ENCODE results near the gene ST8SIA4. TPM values are rescaled to one million over a fixed set of nuclear protein-coding genes. Genes with fewer than 3 reads are reported as not detected.

The ST8SIA4 gene
- total RNA-seq, 2 experiments from 2014 or later, result 17.8 to 19.5 TPM

DNA sequence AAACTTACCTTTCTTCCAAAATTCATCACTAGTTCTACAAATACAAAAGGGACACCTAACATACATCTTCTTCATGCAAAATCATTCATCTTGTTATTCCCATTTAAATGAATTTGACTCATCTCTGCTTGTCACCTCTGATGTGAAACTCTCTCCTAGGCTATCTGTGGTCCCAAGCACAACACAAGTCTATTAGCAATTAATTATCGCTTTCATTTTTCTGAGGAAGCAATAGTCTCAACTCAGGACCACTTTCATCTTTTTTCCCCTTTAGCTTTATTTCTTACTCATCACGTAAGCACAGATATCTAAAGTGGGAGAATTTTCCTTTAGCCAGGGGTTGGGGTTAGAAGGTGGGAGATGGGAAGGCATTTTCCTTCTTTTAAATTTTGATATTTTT, 131.9 kb downstream of the ST8SIA4 start:
- H3K27ac Mint-ChIP-seq, result no peak overlapping the region
- POLR2A ChIA-PET, result no interaction called here
- Histone ChIP-seq H3K4me3 (ENCODE audit: low read length) (no peak overlapping the region), H3K36me3 (ENCODE audit: insufficient read depth, low read length) (no peaks in the 10 kb centered on the region), H3K27ac (ENCODE audit: low read depth in 1 of 2, low read length in 2 of 2) (no peak overlapping the region), H3K27me3 (ENCODE audit: control insufficient read depth in 1 of 2, insufficient read depth in 2 of 2, low read length in 2 of 2) (no peaks in the 10 kb centered on the region), H3K9me3 (ENCODE audit: control insufficient read depth in 1 of 2, insufficient read depth in 1 of 2, low read length in 2 of 2) (no peaks in the 10 kb centered on the region), H3K4me1 (ENCODE audit: insufficient read depth, low read length) (no peaks in the 10 kb centered on the region)
- no peak overlapping the region for H3K4me3 Mint-ChIP-seq
- H3K9me3 Mint-ChIP-seq, result no peaks in the 10 kb centered on the region
- CTCF ChIA-PET, result interaction anchor here (1.3 kb wide), 1 partner anchor 28 kb away, joined by 3 read pairs; no protein-coding TSS in a partner anchor
- ATAC-seq (ENCODE audit: poor library complexity) (no peak), DNase-seq (no peak)
- no peaks in the 10 kb centered on the region for H3K36me3 Mint-ChIP-seq (ENCODE audit: low read depth)
- intact Hi-C loops (cut with DNase I, micrococcal nuclease), result loop anchor here in 1 of 2 experiments (10.0 kb wide), 1 partner anchor 236 kb away; the partner anchor contains the start of gene FAM174A
- TF ChIP-seq, protein P1, sequence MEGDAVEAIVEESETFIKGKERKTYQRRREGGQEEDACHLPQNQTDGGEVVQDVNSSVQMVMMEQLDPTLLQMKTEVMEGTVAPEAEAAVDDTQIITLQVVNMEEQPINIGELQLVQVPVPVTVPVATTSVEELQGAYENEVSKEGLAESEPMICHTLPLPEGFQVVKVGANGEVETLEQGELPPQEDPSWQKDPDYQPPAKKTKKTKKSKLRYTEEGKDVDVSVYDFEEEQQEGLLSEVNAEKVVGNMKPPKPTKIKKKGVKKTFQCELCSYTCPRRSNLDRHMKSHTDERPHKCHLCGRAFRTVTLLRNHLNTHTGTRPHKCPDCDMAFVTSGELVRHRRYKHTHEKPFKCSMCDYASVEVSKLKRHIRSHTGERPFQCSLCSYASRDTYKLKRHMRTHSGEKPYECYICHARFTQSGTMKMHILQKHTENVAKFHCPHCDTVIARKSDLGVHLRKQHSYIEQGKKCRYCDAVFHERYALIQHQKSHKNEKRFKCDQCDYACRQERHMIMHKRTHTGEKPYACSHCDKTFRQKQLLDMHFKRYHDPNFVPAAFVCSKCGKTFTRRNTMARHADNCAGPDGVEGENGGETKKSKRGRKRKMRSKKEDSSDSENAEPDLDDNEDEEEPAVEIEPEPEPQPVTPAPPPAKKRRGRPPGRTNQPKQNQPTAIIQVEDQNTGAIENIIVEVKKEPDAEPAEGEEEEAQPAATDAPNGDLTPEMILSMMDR (IDR thresholded peaks at IDR 0.05), result no peak
- H3K4me1 Mint-ChIP-seq (ENCODE audit: low read depth), result no peaks in the 10 kb centered on the region
- H3K27me3 Mint-ChIP-seq, result no peaks in the 10 kb centered on the region

DNA sequence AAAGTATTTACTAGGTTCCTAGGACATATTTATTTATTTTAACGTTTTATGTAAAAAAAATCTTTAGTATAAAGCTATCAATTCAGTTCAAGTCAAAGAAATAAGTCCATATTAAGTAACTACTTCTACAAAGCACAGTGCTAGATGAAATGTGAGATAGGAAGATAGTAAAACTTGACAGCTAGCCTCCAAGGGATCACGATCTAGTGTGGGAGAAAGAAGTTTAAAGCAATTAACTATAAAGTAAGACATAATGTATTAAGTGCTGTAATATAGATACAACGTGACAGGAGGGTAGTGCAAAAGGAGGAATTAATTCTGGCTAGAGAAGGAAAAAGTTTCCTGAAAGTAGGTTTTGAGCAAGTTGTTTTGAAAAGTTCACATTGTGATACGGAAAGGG, 134.9 kb downstream of the ST8SIA4 start:
- H3K4me1 Mint-ChIP-seq (ENCODE audit: low read depth), result no peaks in the 10 kb centered on the region
- CTCF ChIA-PET, result no interaction called here

GRCh38 chr5:100762995-100763394, 140.1 kb downstream of the ST8SIA4 start:
- Mint-ChIP-seq H3K4me3 (no peak overlapping the region), H3K4me1 (ENCODE audit: low read depth) (no peaks in the 10 kb centered on the region), H3K9me3 (no peaks in the 10 kb centered on the region), H3K27me3 (no peaks in the 10 kb centered on the region), H3K27ac (no peak overlapping the region), H3K36me3 (ENCODE audit: low read depth) (no peaks in the 10 kb centered on the region)
- TF ChIP-seq, protein P1 (IDR thresholded peaks at IDR 0.05), result no peak
- Histone ChIP-seq H3K4me1 (ENCODE audit: insufficient read depth, low read length) (no peaks in the 10 kb centered on the region), H3K27me3 (ENCODE audit: control insufficient read depth in 1 of 2, insufficient read depth in 2 of 2, low read length in 2 of 2) (peaks cover 0 to 5% of the 10 kb centered on the region in 2 experiments), H3K9me3 (ENCODE audit: control insufficient read depth in 1 of 2, insufficient read depth in 1 of 2, low read length in 2 of 2) (no peaks in the 10 kb centered on the region), H3K4me3 (ENCODE audit: low read length) (no peak overlapping the region), H3K36me3 (ENCODE audit: insufficient read depth, low read length) (no peaks in the 10 kb centered on the region), H3K27ac (ENCODE audit: low read depth in 1 of 2, low read length in 2 of 2) (no peak overlapping the region)
- intact Hi-C loops (cut with DNase I, micrococcal nuclease), result no loop called here
- ChIA-PET POLR2A (no interaction called here), CTCF (no interaction called here)
- no peak for DNase-seq
- ATAC-seq (ENCODE audit: poor library complexity), result no peak

More for the DNA sequence above, 134.9 kb downstream of the ST8SIA4 start:
- Mint-ChIP-seq H3K36me3 (ENCODE audit: low read depth) (no peaks in the 10 kb centered on the region), H3K9me3 (no peaks in the 10 kb centered on the region), H3K27me3 (no peaks in the 10 kb centered on the region), H3K27ac (no peak overlapping the region), H3K4me3 (no peak overlapping the region)
- intact Hi-C loops (cut with DNase I, micrococcal nuclease), result no loop called here
- no peaks in the 10 kb centered on the region for H3K9me3 ChIP-seq (ENCODE audit: control insufficient read depth in 1 of 2, insufficient read depth in 1 of 2, low read length in 2 of 2)
- TF ChIP-seq, protein P1 (IDR thresholded peaks at IDR 0.05), result no peak
- POLR2A ChIA-PET, result no interaction called here
- H3K36me3 ChIP-seq (ENCODE audit: insufficient read depth, low read length), result no peaks in the 10 kb centered on the region
- no peak for DNase-seq
- H3K27me3 ChIP-seq (ENCODE audit: control insufficient read depth in 1 of 2, insufficient read depth in 2 of 2, low read length in 2 of 2), result peaks cover 0 to 5% of the 10 kb centered on the region in 2 experiments
- H3K4me1 ChIP-seq (ENCODE audit: insufficient read depth, low read length), result no peaks in the 10 kb centered on the region
- H3K27ac ChIP-seq (ENCODE audit: low read depth in 1 of 2, low read length in 2 of 2), result no peak overlapping the region
- no peak for ATAC-seq (ENCODE audit: poor library complexity)
- H3K4me3 ChIP-seq (ENCODE audit: low read length), result no peak overlapping the region

Measured in CD4-positive, alpha-beta T cell (primary cell).